22Rv1 (cell line): ENCODE results near the gene PORCN.
A peak's percentile ranks its signal among the peaks of the same experiment; 100 is the strongest.
"Not testable (repeated sequence)": the region's sequence is repeated elsewhere in the genome, so short reads cannot be mapped to it uniquely, and the experiment has no call there.

Source experiments
- H3K27ac ChIP-seq: fragments of 450-650 bp; 2 replicates; pipeline ENCODE4 v1.5.1; 2017
- CTCF ChIP-seq: fragments of 450-650 bp; IDR thresholded peaks from 2 replicates; pipeline ENCODE4 v1.5.1; 2017; ENCODE audit warnings: mild to moderate bottlenecking
- ZFX ChIP-seq: fragments of 450-650 bp; IDR thresholded peaks from 2 replicates; pipeline ENCODE4 v1.6.1; 2017; ENCODE audit warnings: antibody characterized with exemption, borderline replicate concordance

PORCN gene

DNA sequence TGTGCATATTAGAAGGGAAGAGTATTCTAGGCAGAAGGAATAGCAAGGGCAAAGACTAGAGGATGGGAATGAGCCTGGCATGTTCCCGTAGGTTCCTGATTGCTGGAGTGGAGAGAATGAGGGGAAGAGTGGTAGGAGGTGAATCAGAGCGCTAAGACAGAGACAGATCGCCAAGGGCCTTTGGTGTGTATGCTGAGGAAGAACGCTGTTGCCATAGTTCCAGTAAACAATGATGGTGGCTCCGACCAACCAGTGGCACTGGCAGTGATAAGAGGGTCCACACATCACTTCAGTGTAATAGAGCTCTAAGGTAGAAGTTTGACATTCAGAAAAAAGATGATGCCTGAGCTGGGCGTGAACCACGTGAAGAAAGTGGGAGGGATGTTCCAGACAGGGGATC, 31.7 kb downstream of the PORCN start:
- no peak for TF ChIP-seq CTCF
- no peak for TF ChIP-seq ZFX
- peak overlapping the region; percentile 63; the same call in 1 of the 2 replicates for H3K27ac ChIP-seq

GRCh38 chrX:48541140-48541814, 32.5 kb downstream of the PORCN start:
- H3K27ac ChIP-seq = no peak overlapping the region
- no peak for TF ChIP-seq ZFX
- TF ChIP-seq CTCF = no peak

- no peak overlapping the region for H3K27ac ChIP-seq
- no peak for TF ChIP-seq CTCF
- TF ChIP-seq ZFX = no peak
Observed at GRCh38 chrX:48548871-48549270, 40.1 kb downstream of the PORCN start.

DNA sequence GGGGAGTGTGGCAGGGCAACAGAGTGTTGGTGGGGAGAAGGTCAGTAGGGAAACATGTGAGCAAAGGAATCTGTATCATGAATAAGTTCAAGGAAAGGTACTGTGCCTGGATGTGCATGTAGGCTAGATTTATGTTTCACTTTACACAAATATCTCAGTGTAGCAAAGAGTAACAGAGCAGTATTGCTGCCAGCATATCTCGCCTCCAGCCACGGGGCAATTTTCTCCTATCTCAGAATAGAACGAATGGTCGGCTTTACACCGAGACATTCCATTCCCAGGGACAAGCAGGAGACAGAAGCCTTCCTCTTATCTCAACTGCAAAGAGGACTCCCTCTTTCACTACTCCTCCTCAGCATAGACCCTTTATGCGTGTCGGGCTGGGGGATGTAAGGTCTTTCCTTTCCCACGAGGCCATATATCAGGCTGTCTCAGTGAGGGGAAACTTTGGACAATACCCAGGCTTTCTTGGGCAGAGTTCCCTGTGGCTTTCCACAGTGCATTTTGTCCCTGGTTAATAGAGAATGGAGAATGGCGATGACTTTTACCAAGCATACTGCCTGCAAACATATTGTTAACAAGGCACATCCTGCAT, 47.0 kb downstream of the PORCN start:
- not testable (repeated sequence) for H3K27ac ChIP-seq

GRCh38 chrX:48558271-48558670, 49.5 kb downstream of the PORCN start:
- TF ChIP-seq CTCF (no peak), ZFX (no peak)
- H3K27ac ChIP-seq = no peak overlapping the region

GRCh38 chrX:48559636-48560035, 50.8 kb downstream of the PORCN start:
- TF ChIP-seq ZFX = no peak
- no peak for TF ChIP-seq CTCF
- no peak overlapping the region for H3K27ac ChIP-seq

- TF ChIP-seq ZFX (no peak), CTCF (no peak)
Observed at GRCh38 chrX:48560056-48560455, 51.3 kb downstream of the PORCN start.

DNA sequence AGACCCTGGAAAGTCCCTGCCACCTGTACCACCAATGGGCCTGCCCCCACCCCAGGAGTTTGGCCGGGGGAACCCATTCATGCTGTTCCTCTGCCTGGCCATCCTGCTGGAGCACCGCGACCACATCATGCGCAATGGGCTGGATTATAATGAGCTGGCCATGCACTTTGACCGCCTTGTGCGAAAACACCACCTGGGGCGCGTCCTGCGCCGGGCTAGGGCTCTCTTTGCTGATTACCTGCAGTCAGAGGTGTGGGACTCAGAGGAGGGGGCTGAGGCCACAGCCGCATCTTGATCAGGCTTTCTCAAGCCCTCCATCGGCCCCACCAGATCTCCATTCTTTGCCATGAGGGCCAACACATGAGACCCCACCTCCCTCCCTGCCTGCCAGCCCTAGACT, 51.9 kb downstream of the PORCN start:
- no peak for TF ChIP-seq CTCF
- no peak for TF ChIP-seq ZFX

More at GRCh38 chrX:48560056-48560455, 51.3 kb downstream of the PORCN start:
- H3K27ac ChIP-seq = no peak overlapping the region

More for the DNA sequence above, 51.9 kb downstream of the PORCN start:
- H3K27ac ChIP-seq = no peak overlapping the region
